Activated T-cell treated with anti-CD3 and anti-CD28 coated beads, Interleukin-2, amount 50 U/mL, for 48 hours (primary cell): ENCODE data around the gene KTN1.

Experiments used
- DNase-seq, 2 experiments: peaks; one replicate each; pipeline ENCODE4 v3.0.0-alpha.2; 2020

Gene KTN1

GRCh38 chr14:55721353-55721752 lies 141.3 kb downstream of the KTN1 start:
- no peak for DNase-seq

DNA sequence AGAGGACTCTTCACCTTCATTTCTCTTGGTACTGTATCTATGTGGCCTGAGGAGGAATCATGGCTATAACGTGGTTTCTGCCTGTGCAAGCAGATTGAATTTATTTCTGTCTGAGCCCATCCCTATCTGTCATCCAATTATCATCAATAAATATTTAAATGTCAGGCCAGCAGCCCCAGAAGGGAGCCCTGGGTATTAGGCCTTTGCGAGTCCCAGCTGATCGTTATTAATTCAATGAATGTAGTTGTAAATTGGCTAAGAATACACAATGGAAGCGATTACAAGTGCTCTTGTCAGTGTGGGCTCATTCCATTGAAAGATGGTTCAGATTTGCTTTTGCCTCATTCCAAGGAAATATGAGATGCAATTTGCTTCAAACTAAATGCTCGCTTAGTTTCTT lies 142.0 kb downstream of the KTN1 start:
- no peak for DNase-seq

GRCh38 chr14:55724736-55725135 lies 144.7 kb downstream of the KTN1 start:
- DNase-seq, result no peak

GRCh38 chr14:55730592-55731310 lies 150.7 kb downstream of the KTN1 start:
- DNase-seq, result no peak

- no peak for DNase-seq
These were observed 151.4 kb downstream of the KTN1 start for GRCh38 chr14:55731311-55731872.

- peak; percentile 53 to 61 for DNase-seq
These were observed 152.0 kb downstream of the KTN1 start for GRCh38 chr14:55731881-55732498.

DNA sequence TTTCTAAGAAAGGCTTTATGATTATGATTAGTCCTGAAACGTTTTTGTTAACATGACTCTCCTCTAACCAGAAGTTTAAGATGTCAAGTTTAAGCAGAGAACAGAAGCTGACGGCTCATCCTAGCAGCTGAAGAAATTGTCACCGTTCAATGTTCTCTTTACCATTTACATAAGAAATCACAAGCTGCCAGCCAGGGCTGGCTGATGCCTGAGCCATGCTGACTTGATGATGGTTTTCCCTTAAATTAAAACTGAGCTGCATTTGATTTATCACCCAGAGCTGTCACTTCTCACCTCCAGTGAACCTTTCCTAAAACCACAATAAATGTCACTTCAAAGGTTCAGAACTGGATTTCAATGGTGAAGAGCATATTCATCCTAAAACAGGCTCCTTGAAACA lies 153.6 kb downstream of the KTN1 start:
- no peak for DNase-seq
